HG02610 (cell line): ENCODE data around the gene LCLAT1.
"Not testable (repeated sequence)": the region's sequence is repeated elsewhere in the genome, so short reads cannot be mapped to it uniquely, and the experiment has no call there.

Experiments used
- ATAC-seq: cut with Tn5 transposase; IDR thresholded peaks from one replicate; pipeline ENCODE4 v1.9.1; 2021; ENCODE audit warnings: mild to moderate bottlenecking, moderate library complexity; ENCODE audit not compliant: unreplicated experiment

LCLAT1 gene

DNA sequence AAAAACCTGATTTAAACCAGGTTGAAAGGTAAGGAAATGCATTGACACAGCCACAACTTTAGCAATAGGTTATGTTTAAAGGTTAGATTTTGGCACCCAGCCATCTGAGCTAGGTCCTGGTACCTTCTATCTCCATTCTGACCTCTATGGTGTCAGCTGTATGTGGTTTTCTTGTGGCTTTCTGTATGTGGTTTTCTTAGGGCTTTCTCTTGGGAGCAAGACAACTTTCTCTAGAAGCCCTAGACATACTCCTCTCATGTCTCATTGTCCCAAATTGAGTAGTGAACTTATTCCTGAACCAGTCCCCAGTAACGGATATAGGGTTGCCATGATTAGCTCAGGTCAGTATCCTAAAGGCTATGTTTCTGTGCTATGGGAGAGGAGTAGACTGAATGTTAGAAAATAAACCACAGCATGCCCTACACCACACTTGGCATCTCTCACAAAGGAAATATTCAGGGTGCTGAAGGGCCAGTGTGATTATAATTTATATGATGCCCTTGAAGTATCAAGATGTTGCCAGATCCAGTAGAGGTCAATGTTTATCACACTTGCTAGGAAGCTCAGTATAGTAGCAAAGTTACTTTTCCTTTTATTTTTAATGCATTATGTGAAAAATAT, 184.1 kb downstream of the LCLAT1 start:
- peak; percentile 73 for ATAC-seq

DNA sequence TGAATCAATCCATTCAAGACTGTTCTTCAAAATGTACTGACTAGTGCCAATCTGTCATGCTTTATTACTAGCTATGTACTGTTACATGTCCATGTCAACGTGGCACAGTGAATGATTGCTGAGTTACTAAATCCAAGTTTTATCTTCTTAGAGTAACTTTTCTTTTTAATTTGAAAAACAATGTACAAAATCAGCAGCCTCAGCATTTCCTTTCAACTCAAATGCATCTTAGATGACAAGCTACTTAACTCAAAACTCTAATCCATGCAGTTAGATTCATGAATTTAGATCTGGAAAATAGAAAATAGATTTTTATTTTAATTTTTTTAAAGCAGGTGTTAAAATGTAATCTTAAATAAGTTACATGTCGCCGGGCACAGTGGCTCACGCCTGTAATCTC, 186.0 kb downstream of the LCLAT1 start:
- ATAC-seq, result no peak

DNA sequence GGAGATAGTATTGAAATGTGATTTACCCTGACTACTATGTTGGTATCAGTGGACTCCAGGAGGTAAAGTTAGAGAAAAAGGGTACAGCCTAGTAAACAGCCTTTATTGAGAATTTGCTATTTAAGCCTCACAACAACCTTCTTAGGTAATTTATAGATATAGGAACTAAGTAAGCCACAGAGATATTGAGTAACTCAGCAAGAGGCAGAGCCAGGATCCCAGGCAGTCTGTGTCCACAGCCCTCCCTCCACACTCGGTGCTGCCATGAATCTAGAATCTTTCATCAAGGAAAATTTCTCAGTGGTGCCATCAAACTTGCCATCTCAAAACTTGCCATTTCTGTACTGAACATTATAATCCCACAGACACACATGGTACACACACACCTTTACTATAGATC, 189.3 kb downstream of the LCLAT1 start:
- no peak for ATAC-seq

DNA sequence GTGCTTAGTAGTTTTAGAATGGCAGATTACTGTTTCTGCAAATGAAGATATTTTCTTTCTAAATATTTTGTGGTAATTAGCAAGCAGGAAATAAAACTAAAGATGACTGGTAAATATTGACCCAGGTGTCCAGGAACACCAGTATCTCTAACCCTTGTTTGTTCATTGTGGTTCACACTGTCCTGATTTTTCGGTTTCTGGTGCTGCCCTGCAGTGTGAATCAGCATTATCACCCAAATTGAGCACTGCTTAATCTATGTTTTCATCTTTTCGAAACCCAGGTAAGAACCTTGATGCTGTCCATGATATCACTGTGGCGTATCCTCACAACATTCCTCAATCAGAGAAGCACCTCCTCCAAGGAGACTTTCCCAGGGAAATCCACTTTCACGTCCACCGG, 192.8 kb downstream of the LCLAT1 start:
- ATAC-seq, result no peak

DNA sequence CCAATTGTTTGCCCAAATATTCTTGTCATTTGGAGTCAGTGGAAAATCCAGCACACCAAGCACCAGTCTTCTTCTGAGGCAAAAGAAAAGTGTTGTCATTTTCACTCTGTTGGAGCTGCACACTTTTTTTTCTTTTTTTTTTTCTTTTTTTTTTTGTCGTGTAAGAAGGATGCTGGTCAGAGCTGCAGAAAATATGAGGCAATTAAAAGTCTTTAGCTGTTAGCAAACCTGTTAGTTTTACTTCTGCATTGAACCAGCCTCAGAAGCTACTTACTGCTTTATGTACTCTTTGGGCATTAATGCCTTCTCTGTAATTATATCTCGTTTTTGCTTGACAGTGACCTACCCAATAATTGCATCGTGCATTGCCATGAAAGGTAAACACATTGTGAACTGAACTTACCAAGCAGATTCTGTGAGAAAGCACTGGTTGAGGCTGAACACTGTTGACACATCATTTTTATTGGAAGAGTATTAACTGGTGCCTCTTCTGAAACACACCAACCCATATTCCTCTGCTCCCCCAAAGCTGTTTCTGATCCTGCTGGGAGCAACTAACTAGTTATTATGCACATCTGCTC, 194.8 kb downstream of the LCLAT1 start:
- no peak for ATAC-seq

DNA sequence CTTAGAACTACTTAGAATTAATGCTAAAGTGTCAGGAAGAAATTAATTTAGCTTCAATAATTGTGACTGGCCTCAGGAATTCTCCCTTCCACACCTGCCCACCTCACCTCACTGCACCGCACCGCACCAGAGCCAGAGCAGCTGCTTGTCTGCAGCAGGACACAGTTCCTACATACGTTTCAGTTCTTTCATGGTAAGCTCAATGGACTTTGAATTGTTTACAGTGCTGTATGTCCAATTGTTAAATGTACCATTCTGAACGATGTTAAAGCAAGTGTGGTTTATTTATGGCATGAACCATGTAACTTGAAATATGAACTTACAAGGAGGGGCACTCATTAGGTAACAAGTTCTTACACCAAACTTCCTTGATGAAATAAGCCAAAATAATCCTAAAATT, 196.0 kb downstream of the LCLAT1 start:
- not testable (repeated sequence) for ATAC-seq

DNA sequence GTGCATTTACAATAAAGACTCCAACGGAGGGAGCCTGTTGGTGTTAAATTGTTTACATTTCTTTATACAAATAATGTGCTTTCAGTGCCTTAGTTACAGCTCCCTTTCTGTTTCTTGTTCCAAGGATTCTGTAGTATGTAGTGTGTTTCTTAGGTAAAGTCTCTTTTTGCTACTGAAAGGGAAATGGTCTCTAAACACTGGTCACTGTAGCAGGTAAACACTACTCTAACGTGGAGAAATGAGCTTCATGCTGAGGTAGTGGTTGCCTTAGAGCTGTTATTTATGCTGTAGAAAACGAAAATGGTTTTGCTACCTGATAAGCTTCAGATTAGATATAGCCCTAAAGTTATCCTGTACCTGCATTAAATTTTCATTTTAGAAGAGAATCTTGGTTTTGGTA, 196.6 kb downstream of the LCLAT1 start:
- ATAC-seq, result no peak

DNA sequence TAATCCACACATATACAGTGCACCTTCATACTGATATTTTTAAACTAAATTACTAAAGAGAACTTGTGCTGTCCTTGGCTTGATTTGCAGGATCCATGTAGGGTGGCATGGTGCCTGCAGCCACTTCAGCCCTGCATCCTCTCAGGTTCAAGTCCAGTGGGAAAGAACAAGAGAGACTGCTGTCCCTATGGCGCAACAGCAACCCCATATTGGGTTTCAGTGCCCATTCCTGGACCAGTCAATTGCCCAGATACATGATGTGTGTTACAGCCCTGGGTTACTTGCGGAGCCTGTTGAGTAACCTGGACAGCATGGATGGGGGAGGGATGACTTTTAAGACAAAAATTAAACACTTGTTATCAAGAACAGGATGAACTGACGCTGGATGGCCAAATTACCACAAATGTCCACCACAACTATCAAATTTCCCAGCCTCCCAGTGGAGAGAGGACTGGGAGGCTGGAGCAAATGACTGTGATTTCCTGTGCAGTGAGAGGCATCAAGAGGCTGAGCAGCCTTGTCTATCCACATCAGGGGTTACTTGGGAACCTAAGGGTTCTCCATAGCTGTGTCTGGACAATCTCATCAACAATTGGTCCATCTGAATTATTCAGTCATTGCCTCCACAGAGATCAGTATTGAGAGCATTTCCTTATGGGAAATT, 198.2 kb downstream of the LCLAT1 start:
- ATAC-seq, result no peak

DNA sequence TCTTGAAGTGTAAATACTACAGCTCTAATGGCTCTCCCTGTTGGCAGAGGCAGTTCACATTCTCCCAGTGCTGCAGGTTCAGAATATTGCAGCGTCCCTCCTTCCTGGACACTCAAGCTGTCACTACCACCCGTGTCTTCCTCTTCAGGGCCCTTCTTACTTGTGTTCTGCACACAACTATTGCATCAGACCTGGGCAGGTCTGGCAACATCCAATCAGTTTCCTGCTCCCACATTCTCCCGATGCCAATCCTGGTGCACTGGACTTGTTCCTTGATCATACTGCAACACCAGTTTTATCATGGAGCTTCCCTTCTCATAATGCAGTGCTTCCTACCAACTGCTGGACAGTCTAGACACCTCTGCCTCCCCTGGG, 198.7 kb downstream of the LCLAT1 start:
- no peak for ATAC-seq

DNA sequence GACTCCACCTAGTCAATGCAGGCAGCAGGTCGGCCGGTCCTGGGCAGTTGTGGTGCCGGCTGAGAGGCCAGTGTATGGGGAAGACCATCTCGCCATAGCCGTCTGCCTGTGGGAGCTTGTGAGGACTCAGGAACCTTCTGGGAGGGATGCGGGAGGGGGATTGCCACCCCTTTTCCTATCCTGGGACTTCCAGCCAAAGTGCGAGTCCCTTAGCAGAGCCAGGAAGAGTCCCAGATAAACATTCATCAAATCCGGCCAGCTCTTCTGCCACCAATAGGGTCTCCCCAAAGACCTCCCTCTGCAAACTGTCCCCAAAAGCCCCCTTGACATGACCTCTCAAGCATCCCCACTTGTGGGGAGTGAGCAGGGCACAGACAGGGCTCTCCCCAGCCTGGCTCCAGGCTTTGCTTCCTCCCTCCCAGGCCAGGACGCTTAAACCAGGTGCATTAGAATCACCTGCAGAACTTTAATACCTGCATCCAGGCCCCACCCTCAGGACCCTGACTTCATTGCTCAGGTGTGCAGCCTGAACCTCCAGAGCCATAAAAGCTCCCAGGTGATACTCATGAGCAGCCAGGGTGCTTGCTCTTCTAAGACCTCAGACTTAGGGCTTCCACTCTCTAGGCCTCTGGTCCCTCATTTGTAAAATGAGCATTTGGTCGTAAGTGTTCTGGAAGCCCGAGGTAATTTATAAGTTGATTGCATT, 200.9 kb downstream of the LCLAT1 start:
- ATAC-seq, result no peak

DNA sequence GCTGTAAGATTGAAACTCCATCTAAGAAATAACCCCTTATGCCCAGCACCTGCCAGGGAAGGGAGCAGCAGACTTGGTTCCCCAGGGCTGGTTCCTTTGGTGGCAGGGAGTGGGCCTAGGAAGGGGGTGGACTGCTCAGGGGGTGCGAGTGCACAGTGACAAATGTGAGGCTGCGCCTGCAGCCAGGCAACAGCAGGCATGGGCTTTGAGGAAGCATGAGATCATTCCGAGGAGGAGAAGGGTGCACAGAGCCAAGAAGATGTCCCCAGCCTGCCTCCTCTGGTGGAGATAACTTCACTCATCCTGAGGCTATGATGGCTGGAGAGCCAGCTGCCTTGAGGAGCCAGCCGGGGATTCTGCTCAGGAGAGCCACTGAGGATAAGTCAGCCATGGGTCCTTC, 202.2 kb downstream of the LCLAT1 start:
- ATAC-seq, result no peak

DNA sequence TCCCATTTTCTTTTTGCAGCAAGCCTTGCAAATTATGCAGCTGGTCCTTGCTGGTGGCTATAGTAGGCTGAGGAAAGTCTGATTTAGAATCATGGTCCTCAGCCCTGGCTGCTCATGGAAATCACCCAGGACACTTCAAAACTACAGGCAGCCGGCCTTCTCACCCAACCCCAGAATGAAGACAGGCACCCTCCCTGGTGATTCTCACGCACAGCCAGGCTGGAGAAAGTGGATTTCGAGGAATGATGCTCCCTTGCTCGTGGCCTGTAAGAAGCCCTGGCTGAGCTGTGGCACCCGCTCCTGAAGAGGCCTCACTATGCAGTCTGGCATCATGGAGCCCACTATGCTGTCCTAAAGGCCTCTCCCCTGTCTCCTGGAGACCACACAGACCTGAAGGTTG, 202.8 kb downstream of the LCLAT1 start:
- no peak for ATAC-seq

DNA sequence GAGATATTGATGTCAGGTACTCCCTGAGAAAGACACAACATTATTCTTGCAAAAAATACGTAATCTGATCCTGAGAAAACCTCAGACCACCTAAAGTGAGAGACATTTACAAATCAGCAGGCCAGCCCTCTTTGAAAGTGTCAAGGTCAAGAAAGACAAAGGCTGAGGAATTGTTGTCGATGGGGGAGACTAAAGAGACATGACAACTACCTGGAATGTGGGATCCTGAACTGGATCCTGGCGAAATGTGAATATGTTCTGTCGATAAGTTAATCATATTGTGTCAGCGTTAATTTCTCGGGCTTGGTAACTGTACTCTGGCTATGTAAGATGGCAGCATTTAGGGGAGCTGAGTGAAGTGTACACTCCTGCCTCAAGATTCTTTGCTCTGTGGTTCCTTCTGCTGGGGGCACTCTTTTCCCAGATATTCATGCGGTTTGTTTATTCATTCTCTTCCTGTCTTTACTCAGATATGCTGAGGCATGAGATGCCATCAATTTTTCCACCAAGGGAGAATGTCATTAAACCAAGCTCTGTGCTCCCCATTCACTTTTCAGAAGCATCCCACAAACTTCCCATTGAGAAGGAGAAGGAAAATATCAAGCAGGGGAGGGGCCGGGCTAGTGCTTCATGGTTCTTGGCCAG, 205.3 kb downstream of the LCLAT1 start:
- ATAC-seq, result no peak

DNA sequence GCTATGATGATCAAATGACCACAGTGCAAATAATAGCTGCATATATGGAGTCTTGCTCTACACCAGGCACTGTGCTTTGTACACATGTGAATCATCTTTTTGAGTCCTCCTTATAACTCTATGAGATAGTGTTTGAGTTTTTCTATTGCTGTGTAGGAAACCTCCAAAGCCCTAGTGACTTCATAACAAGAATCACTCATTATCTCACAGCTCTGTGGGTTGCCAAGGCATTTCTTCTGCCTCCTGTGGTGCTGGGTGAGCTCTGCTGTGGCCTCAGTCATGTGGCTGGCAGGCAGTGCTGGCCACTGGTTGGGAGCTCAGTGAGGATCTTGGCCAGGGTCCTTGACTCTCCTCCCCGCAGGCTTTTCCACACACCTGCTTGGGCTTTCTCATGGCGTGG, 206.8 kb downstream of the LCLAT1 start:
- no peak for ATAC-seq

DNA sequence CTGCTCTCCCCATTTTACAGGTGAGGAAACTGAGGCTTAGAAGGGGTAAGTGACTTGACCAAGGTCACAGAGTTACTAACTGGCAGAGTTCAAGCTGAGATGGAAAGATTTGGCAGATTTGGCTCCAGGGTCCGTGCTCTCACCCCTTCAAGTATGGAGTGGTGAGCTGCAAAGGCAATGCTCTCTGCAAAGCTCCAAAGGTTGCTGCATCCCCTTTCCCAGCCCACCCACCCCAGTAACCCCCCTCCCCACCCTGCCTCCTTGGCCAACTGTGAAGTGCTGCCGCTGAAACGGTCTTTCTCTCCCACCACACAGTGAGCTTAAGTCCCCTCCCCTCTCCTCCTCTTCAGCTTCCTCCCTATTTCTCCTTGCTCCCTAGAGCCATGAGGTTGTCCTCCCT, 207.4 kb downstream of the LCLAT1 start:
- ATAC-seq, result no peak

DNA sequence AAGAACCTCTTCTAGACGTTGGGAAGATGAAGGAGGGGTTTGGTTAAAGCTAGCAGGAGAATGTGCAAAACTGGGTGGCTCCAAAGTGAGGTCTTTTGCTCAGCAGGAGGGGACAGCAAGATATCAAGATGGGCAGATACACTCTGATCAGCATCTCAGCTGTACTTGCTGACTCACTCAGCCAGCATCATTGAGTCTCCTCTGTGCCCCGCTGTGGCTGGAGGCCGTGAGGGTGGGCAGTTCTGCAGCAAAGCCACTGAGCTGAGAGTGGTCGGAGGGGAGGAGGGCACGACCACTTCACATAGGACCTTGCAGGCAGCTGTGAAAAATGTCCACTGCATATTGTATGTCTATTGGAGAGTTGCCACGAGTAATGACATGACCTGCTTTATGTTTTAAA, 208.2 kb downstream of the LCLAT1 start:
- no peak for ATAC-seq

DNA sequence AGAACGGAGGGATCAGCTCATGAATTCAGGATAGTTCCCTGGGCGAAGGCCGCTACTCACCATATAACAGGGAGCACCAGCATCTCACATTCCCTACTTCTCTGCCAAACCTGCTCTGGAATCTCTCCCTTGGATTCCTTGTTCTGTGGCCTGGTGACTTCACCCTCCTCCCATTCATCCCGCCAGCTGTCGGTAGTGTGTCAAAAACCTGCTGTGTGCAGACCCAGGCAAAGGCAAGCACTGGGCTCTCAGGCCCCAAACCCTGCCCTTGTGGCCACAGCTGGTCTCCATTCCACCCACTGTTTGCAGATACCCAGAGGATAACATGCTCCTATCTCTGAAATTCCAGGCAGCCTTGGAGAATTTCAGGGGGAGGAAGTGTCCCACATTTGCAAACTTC, 208.6 kb downstream of the LCLAT1 start:
- no peak for ATAC-seq

DNA sequence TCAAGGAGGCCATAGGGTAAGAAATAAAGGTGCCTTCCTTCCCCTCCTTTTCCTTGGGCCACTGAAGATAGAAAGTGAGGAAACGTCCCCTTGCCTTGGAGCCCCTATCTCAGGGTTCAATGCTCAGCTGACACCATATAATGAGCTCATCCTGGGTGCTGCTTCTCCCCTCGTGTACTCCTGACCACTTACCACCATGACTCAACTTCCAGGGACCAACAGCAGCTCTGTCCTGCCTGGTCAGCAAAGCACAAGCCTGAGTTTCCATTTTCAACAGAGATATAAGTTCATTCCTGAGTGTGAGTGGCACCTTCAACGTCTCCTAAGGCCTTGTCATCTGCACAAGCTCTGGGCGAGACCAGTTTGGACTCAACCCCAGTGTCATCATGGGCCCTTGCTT, 209.0 kb downstream of the LCLAT1 start:
- no peak for ATAC-seq

DNA sequence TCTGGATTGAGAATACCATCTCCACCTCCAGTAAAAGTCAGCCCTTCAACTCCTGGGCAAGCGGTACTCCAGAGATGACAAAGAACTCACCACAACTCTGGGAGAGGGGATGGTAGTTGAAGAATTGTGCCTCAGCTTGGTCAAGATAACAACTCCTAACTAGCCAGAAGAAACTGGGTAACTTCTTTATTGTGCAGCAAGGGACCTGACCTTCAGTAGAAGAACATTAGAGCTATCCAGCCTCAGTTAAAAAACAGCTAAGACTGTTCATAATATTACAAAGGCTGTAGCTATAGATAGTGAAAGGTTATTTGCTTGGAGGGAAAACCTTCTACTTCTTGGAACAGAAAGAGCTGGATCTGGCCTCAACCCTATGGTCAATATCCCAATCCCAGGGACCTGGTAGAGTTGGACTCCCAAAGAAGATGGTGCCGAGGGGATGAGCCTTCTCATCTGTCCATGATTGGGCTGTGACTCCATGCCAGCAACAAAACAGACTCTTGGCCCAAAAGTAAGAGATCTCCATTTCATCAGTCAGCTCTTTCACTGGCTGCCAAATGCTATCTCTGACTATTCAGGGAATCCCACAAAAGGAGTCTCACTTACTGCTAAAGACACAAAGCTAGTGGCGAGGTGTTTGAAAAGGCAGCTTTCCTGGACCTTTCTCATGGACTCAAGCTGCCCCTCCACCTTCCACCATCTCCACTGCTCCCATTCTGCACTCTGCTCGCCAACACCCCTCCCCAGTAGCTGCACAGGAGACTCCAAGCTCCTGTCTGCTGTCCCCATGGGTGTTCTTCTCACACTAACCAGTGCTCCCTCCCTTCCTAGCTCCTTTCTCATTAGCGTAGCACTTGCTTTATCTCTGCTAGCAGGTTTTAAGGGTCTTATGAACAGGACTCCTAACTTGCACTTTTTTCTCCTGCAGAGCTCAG, 214.4 kb downstream of the LCLAT1 start:
- ATAC-seq, result no peak

DNA sequence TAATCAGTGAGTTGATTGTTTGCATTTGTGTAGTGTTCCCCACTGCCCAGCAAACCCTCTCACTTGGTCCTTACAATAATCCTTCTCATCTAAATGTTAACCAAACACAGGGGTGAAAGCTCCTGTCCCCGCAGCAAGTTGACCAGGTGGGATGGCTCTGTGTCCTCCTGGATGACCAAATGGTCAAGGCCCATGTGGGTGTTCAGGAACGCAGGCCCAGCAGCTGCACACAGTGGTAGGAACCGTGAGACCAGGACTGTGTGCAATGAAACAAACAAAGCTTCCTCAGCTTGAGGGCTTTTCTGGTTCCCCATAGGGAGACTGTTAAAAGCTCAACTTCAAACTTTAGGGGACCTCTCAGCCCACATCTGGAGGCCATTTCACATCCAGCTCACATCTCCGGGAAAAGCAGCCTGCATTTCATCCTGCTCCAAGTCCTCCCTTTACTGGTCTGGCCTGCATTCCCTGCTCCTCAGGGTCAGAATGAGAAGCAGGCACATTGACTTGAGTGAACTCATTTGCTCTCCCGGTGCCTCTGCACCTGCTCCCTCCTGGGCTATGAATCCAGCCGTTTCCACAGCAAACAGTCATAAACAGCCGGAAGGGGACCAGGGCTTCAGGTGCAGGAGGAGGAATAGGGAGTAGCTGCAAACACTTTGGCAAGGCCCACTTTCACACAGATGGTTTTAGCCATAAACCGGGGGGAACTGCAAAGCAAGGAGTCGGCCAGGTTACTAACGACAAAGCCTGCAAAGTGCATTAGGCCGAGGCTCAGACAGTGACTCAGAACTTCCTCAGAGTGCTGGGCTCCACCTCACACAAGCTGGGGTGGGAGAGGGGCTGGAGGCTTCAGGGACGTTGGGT, 215.5 kb downstream of the LCLAT1 start:
- no peak for ATAC-seq
